GM19193 (cell line): ENCODE results near the gene BIN1.

Source experiments
- POLR2A ChIP-seq: IDR thresholded peaks from 4 replicates; pipeline ENCODE4 v1.6.1; 2011; ENCODE audit not compliant: insufficient read depth, insufficient read length; ENCODE audit errors: extremely low read depth

Gene BIN1

DNA sequence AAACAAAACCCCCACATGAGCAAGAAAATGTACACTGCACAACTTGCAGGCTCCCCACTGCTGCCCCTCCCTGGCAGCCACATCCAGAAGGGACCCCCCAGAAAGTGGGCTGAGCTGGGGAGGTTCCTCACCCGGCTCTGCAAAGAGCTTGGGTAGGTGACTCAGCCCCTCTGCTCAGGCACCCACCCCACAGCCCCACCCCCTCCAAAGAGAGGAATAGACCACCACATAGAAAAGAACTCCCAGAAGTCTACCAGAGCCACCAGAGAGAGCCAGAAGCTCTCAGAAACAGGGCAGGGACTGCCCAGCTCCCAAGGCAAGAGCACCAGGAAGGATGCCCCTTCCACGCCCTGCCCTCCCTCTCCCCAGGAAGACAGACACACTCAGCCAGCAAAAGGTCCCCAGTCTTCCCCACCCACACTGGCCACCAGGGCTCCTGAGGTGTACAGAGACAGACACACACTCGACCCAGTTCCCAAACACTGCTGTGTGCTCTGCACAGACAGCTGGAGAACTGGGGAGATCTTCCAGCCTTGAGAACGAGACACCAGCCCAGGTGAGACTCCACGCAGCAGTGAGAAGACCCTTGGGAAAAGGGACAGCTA, 28.2 kb downstream of the BIN1 start:
- no peak for TF ChIP-seq POLR2A

GRCh38 chr2:127078028-127078427, 28.9 kb downstream of the BIN1 start:
- no peak for TF ChIP-seq POLR2A

GRCh38 chr2:127076924-127077323, 30.0 kb downstream of the BIN1 start:
- TF ChIP-seq POLR2A: no peak

DNA sequence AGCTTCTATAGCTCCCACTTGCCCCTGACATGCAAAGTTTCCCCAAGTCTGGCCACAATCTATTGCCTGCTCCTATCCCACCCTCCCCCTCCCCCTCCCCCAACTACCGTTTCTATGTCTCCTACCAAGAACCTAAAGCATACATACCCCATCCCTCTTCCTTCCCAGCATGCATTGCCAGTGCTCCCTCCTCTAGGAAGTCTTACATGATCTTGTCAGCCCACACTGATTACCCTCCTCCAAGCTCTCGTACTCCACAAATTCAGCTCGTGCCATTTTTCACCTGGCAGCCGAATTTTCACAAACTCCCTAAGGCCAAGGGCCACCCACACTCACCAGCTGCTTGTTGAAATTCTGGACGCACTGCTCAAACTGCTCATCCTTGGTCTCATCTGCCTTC, 30.7 kb downstream of the BIN1 start:
- no peak for TF ChIP-seq POLR2A

DNA sequence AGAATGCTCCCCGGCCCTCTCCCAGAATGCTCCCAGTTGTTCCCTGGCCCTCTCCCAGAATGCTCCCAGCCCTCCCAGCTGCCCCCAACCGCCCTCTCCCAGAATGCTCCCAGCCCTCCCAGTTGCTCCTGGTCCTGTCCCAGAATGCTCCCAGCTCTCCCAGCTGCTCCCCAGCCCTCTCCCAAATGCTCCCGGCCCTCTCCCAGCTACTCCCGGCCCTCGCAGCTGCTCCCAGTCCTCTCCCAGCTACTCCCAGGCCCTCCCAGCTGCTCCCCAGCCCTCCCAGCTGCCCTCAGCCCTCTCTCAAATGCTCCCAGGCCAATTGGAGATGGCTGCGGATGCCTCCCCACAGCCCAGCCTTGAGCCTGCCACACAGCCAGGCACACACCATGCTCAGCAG, 31.1 kb downstream of the BIN1 start:
- TF ChIP-seq POLR2A: no peak

- no peak for TF ChIP-seq POLR2A
Observed at GRCh38 chr2:127074936-127075335, 32.0 kb downstream of the BIN1 start.

GRCh38 chr2:127074358-127074757, 32.6 kb downstream of the BIN1 start:
- TF ChIP-seq POLR2A: no peak

GRCh38 chr2:127072970-127073369, 34.0 kb downstream of the BIN1 start:
- no peak for TF ChIP-seq POLR2A

GRCh38 chr2:127072396-127072795, 34.6 kb downstream of the BIN1 start:
- no peak for TF ChIP-seq POLR2A

- TF ChIP-seq POLR2A: no peak
Observed at GRCh38 chr2:127071901-127072328, 35.0 kb downstream of the BIN1 start.

GRCh38 chr2:127070221-127070620, 36.7 kb downstream of the BIN1 start:
- no peak for TF ChIP-seq POLR2A

DNA sequence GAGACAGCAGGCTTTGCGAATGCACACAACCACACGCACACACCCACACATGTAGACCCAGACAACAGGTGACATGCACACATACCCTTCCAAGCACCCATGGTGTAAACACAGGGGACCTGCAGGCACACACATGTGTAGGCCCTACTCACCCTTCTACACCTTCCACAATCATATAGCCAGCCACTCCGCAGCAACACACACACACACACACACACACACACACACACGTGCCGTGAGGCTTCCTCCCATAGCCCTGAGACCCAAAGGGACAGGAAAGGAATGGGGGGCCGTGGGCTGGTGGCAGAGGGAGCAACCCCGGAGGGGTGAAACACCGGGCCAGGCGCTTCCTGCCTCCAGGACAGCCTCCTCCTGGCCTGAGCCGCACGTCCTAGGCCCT, 37.4 kb downstream of the BIN1 start:
- TF ChIP-seq POLR2A: no peak

GRCh38 chr2:127069003-127069402, 38.0 kb downstream of the BIN1 start:
- no peak for TF ChIP-seq POLR2A

DNA sequence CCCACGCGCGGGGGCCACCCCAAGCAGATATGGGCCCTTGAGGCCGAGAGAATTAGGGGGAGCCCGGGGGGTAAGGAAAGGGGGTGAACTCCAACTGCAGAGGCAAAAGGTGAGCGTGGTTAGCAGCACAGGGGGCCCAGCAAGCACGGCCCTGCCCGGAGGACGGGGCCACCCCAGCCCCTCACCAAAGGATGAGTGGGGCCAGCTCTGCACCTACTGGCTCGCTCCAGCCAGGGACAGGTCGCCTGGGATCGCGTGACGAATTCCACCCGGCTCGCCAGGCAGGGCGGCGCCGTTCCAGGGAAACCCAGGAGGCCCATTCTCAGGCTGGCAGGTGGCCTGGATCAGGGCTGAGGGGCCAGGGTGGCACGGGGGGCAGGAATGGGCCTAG, 38.6 kb downstream of the BIN1 start:
- TF ChIP-seq POLR2A: no peak

GRCh38 chr2:127067620-127068350, 39.2 kb downstream of the BIN1 start:
- no peak for TF ChIP-seq POLR2A

DNA sequence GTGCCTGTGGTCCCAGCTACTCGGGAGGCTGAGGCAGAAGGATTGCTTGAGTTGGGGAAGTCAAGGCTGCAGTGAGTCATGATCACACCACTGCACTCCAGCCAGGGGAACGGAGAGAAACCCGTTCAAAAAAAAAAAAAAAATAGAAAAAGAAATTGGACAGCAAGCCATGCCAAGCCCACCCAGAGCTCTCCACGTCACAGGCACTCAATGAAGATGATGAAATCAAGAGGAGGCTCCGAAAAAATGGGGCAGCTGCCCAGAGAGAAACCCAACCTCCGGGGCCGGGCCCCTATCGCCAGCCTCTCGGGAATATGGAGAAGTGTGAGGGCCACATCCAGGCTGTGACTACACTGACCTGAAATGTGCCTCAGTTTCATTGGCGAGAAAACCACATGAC, 40.0 kb downstream of the BIN1 start:
- no peak for TF ChIP-seq POLR2A

DNA sequence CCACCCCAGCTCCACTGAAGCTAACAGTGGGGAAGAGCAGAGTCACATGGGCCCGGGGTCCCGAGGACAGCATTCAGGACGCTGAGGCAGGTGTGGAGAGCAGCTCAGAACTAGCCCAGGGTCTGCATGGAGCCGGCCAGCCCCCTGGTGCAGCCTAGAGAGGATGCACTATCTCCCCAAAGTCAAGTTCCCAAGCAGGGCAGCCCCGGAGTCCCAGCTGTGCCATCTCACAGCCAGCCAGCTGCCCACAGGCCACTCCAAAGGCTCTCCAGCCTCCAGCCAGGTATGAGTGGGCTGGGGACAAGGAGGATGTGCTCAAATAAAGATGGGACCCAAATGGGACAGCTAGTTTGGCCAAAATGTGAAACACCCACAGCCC, 41.0 kb downstream of the BIN1 start:
- no peak for TF ChIP-seq POLR2A

GRCh38 chr2:127065299-127065939, 41.5 kb downstream of the BIN1 start:
- TF ChIP-seq POLR2A: no peak
